ENCODE results near the gene KIF25. TPM values are rescaled to one million over a fixed set of nuclear protein-coding genes. Genes with fewer than 3 reads are reported as not detected.

Gene KIF25
- total RNA-seq, 4 donors from 2014 or later: 0.16 to 1.0 TPM; not detected in 2

GRCh38 chr6:168048724-168049025 lies 51.2 kb downstream of the KIF25 start:
- H3K9me3 ChIP-seq: no peaks in the 10 kb centered on the region
- DNase-seq (no peak), ATAC-seq (no peak)
- no peak for TF ChIP-seq POLR2A (IDR thresholded peaks at IDR 0.05)
- no peaks in the 10 kb centered on the region for H3K36me3 ChIP-seq
- no peak overlapping the region for H3K4me3 ChIP-seq
- in situ Hi-C loops (cut with MboI; ENCODE audit: low sequenced_read_pairs in 4 of 4): no loop called here
- H3K27ac ChIP-seq: no peak overlapping the region
- intact Hi-C loops (cut with DNase I; ENCODE audit: low total_unique reads): no loop called here
- peaks cover 0 to under 1% of the 10 kb centered on the region in 2 donors for H3K4me1 ChIP-seq
- H3K27me3 ChIP-seq: no peaks in the 10 kb centered on the region

GRCh38 chr6:168049277-168049676 lies 51.8 kb downstream of the KIF25 start:
- H3K27ac ChIP-seq: no peak overlapping the region
- H3K27me3 ChIP-seq: no peaks in the 10 kb centered on the region
- in situ Hi-C loops (cut with MboI; ENCODE audit: low sequenced_read_pairs in 4 of 4) (no loop called here), intact Hi-C loops (cut with DNase I; ENCODE audit: low total_unique reads) (no loop called here)
- H3K4me3 ChIP-seq: no peak overlapping the region
- DNase-seq (no peak), ATAC-seq (no peak)
- peaks cover 5 to 6% of the 10 kb centered on the region in 2 donors for H3K4me1 ChIP-seq
- TF ChIP-seq CTCF (IDR thresholded peaks at IDR 0.05 in 4 of 5, conservative IDR thresholded peaks at IDR 0.05 in 1 of 5) (no peak), POLR2A (IDR thresholded peaks at IDR 0.05) (no peak)
- H3K36me3 ChIP-seq: no peaks in the 10 kb centered on the region
- H3K9me3 ChIP-seq: no peaks in the 10 kb centered on the region

- Histone ChIP-seq H3K36me3 (no peaks in the 10 kb centered on the region), H3K4me1 (peaks cover 9 to 11% of the 10 kb centered on the region in 2 donors), H3K9me3 (no peaks in the 10 kb centered on the region), H3K27ac (no peak overlapping the region), H3K27me3 (no peaks in the 10 kb centered on the region), H3K4me3 (no peak overlapping the region)
- in situ Hi-C loops (cut with MboI; ENCODE audit: low sequenced_read_pairs in 4 of 4): no loop called here
- intact Hi-C loops (cut with DNase I; ENCODE audit: low total_unique reads): loop anchor here (10.0 kb wide), 1 partner anchor 145 kb away; no protein-coding TSS in a partner anchor
- ATAC-seq: no peak
- no peak for DNase-seq
- no peak for TF ChIP-seq POLR2A (IDR thresholded peaks at IDR 0.05)
Measured at GRCh38 chr6:168049706-168050224, 52.3 kb downstream of the KIF25 start.

GRCh38 chr6:168050225-168050880 lies 52.9 kb downstream of the KIF25 start:
- Histone ChIP-seq H3K36me3 (no peaks in the 10 kb centered on the region), H3K4me3 (no peak overlapping the region), H3K27me3 (no peaks in the 10 kb centered on the region), H3K27ac (no peak overlapping the region), H3K4me1 (peaks cover 15 to 17% of the 10 kb centered on the region in 2 donors), H3K9me3 (no peaks in the 10 kb centered on the region)
- in situ Hi-C loops (cut with MboI; ENCODE audit: low sequenced_read_pairs in 4 of 4) (no loop called here), intact Hi-C loops (cut with DNase I; ENCODE audit: low total_unique reads) (loop anchor here (10.0 kb wide), 1 partner anchor 146 kb away; no protein-coding TSS in a partner anchor)
- DNase-seq: no peak
- no peak for ATAC-seq
- TF ChIP-seq CTCF (IDR thresholded peaks at IDR 0.05 in 4 of 5, conservative IDR thresholded peaks at IDR 0.05 in 1 of 5): no peak
- no peak for TF ChIP-seq POLR2A (IDR thresholded peaks at IDR 0.05)

- Histone ChIP-seq H3K4me1 (peaks cover 19% of the 10 kb centered on the region in 2 donors), H3K27ac (no peak overlapping the region), H3K9me3 (no peaks in the 10 kb centered on the region), H3K4me3 (no peak overlapping the region), H3K27me3 (no peaks in the 10 kb centered on the region), H3K36me3 (no peaks in the 10 kb centered on the region)
- intact Hi-C loops (cut with DNase I; ENCODE audit: low total_unique reads) (loop anchor here (10.0 kb wide), 1 partner anchor 146 kb away; no protein-coding TSS in a partner anchor), in situ Hi-C loops (cut with MboI; ENCODE audit: low sequenced_read_pairs in 4 of 4) (no loop called here)
- DNase-seq (no peak), ATAC-seq (no peak)
- TF ChIP-seq POLR2A (IDR thresholded peaks at IDR 0.05): no peak
- TF ChIP-seq CTCF (IDR thresholded peaks at IDR 0.05 in 4 of 5, conservative IDR thresholded peaks at IDR 0.05 in 1 of 5): peak in 1 of 5 experiments; percentile 8
Measured at GRCh38 chr6:168050881-168051586, 53.6 kb downstream of the KIF25 start.

Data from gastrocnemius medialis (tissue), 4 donors.